MM.1S (cell line): ENCODE measurements around the gene PRSS38.

ENCODE experiments used
- DNase-seq: peaks from one replicate; pipeline ENCODE4 v3.0.0-alpha.2; 2015
- H2AFZ ChIP-seq: fragments of 300-600 bp; sonication (generic); 2 replicates; pipeline ENCODE4 v1.6.0; 2016; ENCODE audit warnings: antibody characterized with exemption, low read length
- H3F3A ChIP-seq: fragments of 300-600 bp; sonication (generic); 2 replicates; pipeline ENCODE4 v1.6.1; 2016; ENCODE audit warnings: mild to moderate bottlenecking, antibody characterized with exemption, low read length, moderate library complexity, mixed read lengths; ENCODE audit not compliant: insufficient read depth
- H3K27ac ChIP-seq: fragments of 300-600 bp; sonication (generic); 2 replicates; pipeline ENCODE4 v1.5.1; 2016; ENCODE audit warnings: mild to moderate bottlenecking, low read length
- H3K27me3 ChIP-seq: fragments of 300-600 bp; sonication (generic); replicated peaks from 2 replicates; pipeline ENCODE4 v1.6.0; 2016; ENCODE audit warnings: low read length; ENCODE audit not compliant: insufficient read depth
- H3K36me3 ChIP-seq: fragments of 300-600 bp; sonication (generic); replicated peaks from 2 replicates; pipeline ENCODE4 v1.6.1; 2016; ENCODE audit warnings: mild to moderate bottlenecking, low read length, mixed read lengths; ENCODE audit not compliant: insufficient read depth
- H3K4me1 ChIP-seq: fragments of 300-600 bp; sonication (generic); 2 replicates; pipeline ENCODE4 v1.6.1; 2016; ENCODE audit warnings: low read length, mixed read lengths
- H3K4me2 ChIP-seq: fragments of 300-600 bp; sonication (generic); 2 replicates; pipeline ENCODE4 v1.6.0; 2016; ENCODE audit warnings: low read depth, low read length
- H3K4me3 ChIP-seq: fragments of 300-600 bp; sonication (generic); 2 replicates; pipeline ENCODE4 v1.5.1; 2016; ENCODE audit warnings: low read length, mixed read lengths
- H3K79me2 ChIP-seq: fragments of 300-600 bp; sonication (generic); 2 replicates; pipeline ENCODE4 v1.6.1; 2016; ENCODE audit warnings: mixed run types, low read length, mixed read lengths
- H3K9ac ChIP-seq: fragments of 300-600 bp; sonication (generic); 2 replicates; pipeline ENCODE4 v1.6.1; 2016; ENCODE audit warnings: low read length, mixed read lengths
- H3K9me2 ChIP-seq: fragments of 300-600 bp; sonication (generic); replicated peaks from 2 replicates; pipeline ENCODE4 v1.6.1; 2016; ENCODE audit warnings: mild to moderate bottlenecking, low read length, mixed read lengths; ENCODE audit not compliant: insufficient read depth
- H3K9me3 ChIP-seq: fragments of 300-600 bp; sonication (generic); replicated peaks from 2 replicates; pipeline ENCODE4 v1.6.1; 2016; ENCODE audit warnings: mild to moderate bottlenecking, low read length, mixed read lengths; ENCODE audit not compliant: insufficient read depth
- H4K20me1 ChIP-seq: fragments of 300-600 bp; sonication (generic); 2 replicates; pipeline ENCODE4 v1.6.1; 2016; ENCODE audit warnings: mild to moderate bottlenecking, low read length, moderate library complexity, mixed read lengths; ENCODE audit not compliant: insufficient read depth
- EZH2 ChIP-seq: fragments of 300-600 bp; sonication (generic); optimal IDR thresholded peaks from 2 replicates; pipeline ENCODE3; 2017; ENCODE audit warnings: low read depth, mild to moderate bottlenecking, antibody characterized with exemption, low read length, mixed read lengths
- EZH2phosphoT487 ChIP-seq: fragments of 300-600 bp; sonication (generic); IDR thresholded peaks from 2 replicates; pipeline ENCODE4 v1.6.1; 2018; ENCODE audit warnings: antibody characterized with exemption, low read length
- TF ChIP-seq, protein P1 (sequence below): fragments of 300-600 bp; sonication (generic); IDR thresholded peaks from 2 replicates; pipeline ENCODE4 v1.5.1; 2016; ENCODE audit warnings: antibody characterized with exemption, low read length, mixed read lengths

Gene PRSS38

DNA sequence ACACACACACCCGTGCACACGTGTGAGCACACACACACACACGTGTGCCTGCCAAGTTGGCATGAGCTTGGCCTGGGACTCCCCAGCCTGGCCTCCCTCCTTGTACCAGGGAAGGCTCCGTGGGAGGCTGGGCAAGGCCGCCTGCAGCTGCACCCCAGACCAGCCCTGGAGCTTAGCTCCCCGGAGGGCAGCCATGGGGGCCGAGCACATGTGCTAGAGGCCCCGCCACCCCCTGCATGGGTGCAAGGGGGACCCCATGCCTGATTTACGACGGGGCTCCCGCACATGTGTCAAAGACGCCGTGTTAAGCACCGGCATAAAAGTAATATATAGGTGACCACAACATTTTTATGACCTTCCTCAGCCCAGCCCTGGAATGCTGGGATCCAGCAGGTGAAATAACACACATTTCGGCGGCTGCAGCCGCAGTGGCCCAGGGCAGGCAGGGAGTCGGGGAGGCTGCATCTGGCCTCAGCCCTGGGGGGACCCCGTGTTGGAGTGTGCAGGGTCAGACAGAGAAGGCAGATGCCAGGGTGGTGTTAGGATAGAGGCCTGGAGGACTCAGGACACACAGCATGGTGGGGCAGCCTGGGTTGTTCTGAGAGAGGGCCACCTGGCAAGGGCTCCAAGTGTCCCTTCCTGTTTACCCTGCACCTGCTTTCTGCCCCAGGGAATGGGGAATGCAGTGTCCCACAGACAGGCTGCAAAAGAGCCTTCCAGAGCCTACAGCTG lies 75.9 kb downstream of the PRSS38 start:
- no peaks in the 10 kb centered on the region for H4K20me1 ChIP-seq
- H3K4me2 ChIP-seq: no peak overlapping the region
- H3F3A ChIP-seq: no peaks in the 10 kb centered on the region
- H3K79me2 ChIP-seq: no peaks in the 10 kb centered on the region
- no peak overlapping the region for H3K4me3 ChIP-seq
- no peaks in the 10 kb centered on the region for H3K4me1 ChIP-seq
- peaks cover 5% of the 10 kb centered on the region; the same call in 1 of the 2 replicates for H3K27me3 ChIP-seq
- H3K36me3 ChIP-seq: no peaks in the 10 kb centered on the region
- TF ChIP-seq EZH2 (no peak), EZH2phosphoT487 (no peak)
- TF ChIP-seq, protein P1, sequence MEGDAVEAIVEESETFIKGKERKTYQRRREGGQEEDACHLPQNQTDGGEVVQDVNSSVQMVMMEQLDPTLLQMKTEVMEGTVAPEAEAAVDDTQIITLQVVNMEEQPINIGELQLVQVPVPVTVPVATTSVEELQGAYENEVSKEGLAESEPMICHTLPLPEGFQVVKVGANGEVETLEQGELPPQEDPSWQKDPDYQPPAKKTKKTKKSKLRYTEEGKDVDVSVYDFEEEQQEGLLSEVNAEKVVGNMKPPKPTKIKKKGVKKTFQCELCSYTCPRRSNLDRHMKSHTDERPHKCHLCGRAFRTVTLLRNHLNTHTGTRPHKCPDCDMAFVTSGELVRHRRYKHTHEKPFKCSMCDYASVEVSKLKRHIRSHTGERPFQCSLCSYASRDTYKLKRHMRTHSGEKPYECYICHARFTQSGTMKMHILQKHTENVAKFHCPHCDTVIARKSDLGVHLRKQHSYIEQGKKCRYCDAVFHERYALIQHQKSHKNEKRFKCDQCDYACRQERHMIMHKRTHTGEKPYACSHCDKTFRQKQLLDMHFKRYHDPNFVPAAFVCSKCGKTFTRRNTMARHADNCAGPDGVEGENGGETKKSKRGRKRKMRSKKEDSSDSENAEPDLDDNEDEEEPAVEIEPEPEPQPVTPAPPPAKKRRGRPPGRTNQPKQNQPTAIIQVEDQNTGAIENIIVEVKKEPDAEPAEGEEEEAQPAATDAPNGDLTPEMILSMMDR: no peak
- no peaks in the 10 kb centered on the region for H3K9me2 ChIP-seq
- no peak overlapping the region for H2AFZ ChIP-seq
- H3K9me3 ChIP-seq: no peaks in the 10 kb centered on the region
- H3K9ac ChIP-seq: no peak overlapping the region
- no peak overlapping the region for H3K27ac ChIP-seq
- DNase-seq: no peak

DNA sequence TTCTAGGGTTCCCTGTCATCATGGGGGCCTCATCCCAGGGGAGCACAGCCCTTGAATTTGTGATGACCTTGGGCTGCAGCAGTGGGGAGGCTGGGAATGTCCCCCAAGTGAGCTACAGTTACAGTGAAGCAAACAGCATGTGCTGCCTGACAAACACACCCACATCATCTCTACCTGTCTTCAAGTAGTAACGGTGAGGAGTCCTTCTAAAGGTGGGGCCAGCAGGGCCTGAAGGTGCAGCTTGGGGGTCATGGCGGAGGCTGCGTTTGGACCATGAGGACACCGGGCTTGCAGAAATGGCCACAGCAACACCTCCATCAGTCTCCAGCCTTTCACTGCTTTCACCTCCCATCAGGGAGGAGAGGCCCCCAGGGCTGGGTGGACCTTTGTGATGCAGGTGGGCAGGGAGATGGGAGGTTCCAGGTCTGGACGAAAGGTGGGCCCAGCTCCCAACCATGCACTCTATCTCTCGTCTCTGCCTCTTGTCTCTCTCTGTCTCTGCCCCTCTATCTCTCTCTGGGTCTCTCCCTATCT lies 76.5 kb downstream of the PRSS38 start:
- TF ChIP-seq EZH2phosphoT487 (no peak), EZH2 (no peak)
- TF ChIP-seq, protein P1: no peak
- no peak overlapping the region for H3K4me2 ChIP-seq

DNA sequence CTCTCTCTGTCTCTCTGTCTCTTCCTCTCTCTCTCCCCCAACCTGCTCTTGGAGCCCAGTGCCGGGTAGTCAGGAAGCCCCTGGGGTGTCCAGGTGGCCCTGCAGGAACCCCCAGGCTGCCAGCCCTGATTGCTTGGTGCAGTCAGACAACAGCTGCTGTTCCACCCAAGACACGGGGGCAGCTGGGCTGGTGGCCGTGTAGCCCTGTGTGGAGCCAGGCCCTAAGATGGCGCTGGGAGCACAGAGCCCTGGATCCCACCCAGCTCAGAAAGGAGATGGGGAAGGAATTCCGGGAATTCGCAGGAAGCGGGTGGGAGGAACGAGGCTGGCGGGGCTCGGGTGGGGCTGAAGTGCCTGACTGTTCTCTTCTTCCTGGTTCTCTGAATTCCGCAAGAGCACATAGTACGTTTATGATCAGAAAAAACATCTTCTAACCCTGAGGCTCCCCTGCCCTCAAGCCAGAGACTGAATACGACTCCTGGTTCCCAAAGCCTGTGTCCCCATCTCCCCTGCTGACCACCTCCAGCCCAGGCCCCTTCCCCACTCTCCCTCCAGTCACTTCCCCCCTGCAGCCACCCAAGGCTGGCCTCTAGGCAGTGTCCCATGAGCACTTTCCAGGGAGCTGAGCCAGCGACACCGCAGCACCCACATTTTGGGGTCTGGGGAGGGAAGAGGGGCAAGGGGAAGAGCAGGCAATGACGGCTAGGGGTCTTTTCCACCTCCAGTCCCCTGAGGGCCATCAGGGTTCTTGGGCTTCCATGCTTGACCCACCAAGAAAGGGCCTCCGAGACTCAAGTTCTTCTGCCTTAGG lies 77.2 kb downstream of the PRSS38 start:
- no peak for DNase-seq
- Histone ChIP-seq H3K9me3 (no peaks in the 10 kb centered on the region), H3K36me3 (no peaks in the 10 kb centered on the region), H3K4me3 (no peak overlapping the region), H3K79me2 (no peaks in the 10 kb centered on the region), H3K27me3 (peaks cover 5% of the 10 kb centered on the region; the same call in 1 of the 2 replicates), H3K4me1 (no peaks in the 10 kb centered on the region), H3K9ac (no peak overlapping the region), H3F3A (no peaks in the 10 kb centered on the region), H3K4me2 (no peak overlapping the region), H3K27ac (no peak overlapping the region), H2AFZ (no peak overlapping the region), H3K9me2 (no peaks in the 10 kb centered on the region), H4K20me1 (no peaks in the 10 kb centered on the region)
- TF ChIP-seq EZH2: no peak
- TF ChIP-seq, protein P1: no peak
- no peak for TF ChIP-seq EZH2phosphoT487

More for the DNA sequence above, 76.5 kb downstream of the PRSS38 start:
- H3K9me2 ChIP-seq: no peaks in the 10 kb centered on the region
- H3K27me3 ChIP-seq: no peaks in the 10 kb centered on the region
- no peaks in the 10 kb centered on the region for H3K9me3 ChIP-seq
- no peaks in the 10 kb centered on the region for H3K79me2 ChIP-seq
- no peak for DNase-seq
- no peak overlapping the region for H3K27ac ChIP-seq
- no peaks in the 10 kb centered on the region for H4K20me1 ChIP-seq
- H3K4me1 ChIP-seq: no peaks in the 10 kb centered on the region
- H2AFZ ChIP-seq: no peak overlapping the region
- H3K4me3 ChIP-seq: no peak overlapping the region
- H3K9ac ChIP-seq: no peak overlapping the region
- no peaks in the 10 kb centered on the region for H3K36me3 ChIP-seq
- H3F3A ChIP-seq: no peaks in the 10 kb centered on the region
